Fibroblast of peridontal ligament (primary cell): Measurements from ENCODE around the gene RCAN1.
"Not testable (repeated sequence)": the region's sequence is repeated elsewhere in the genome, so short reads cannot be mapped to it uniquely, and the experiment has no call there.

Source experiments
- DNase-seq: peaks from one replicate; pipeline ENCODE4 v3.0.0-alpha.2; 2010; ENCODE audit errors: extremely low read depth

Gene RCAN1

GRCh38 chr21:34517491-34518245, 97.2 kb downstream of the RCAN1 start:
- DNase-seq: no peak

- no peak for DNase-seq
Observed at GRCh38 chr21:34517039-34517438, 97.9 kb downstream of the RCAN1 start.

- DNase-seq: no peak
Observed at GRCh38 chr21:34514576-34515115, 100.3 kb downstream of the RCAN1 start.

GRCh38 chr21:34513129-34513675, 101.7 kb downstream of the RCAN1 start:
- DNase-seq: no peak

- DNase-seq: no peak
Observed at GRCh38 chr21:34511787-34512455, 103.0 kb downstream of the RCAN1 start, which contains the start of gene KCNE1. Gene KCNE1 (minus strand): TSS chr21:34512210. CDS start chr21:34449634, 62,576 bp downstream.

GRCh38 chr21:34511181-34511580, 103.7 kb downstream of the RCAN1 start:
- DNase-seq: no peak

GRCh38 chr21:34510148-34511142, 104.5 kb downstream of the RCAN1 start:
- DNase-seq: peak; percentile 75

- no peak for DNase-seq
Observed at GRCh38 chr21:34509151-34509550, 105.8 kb downstream of the RCAN1 start.

GRCh38 chr21:34504595-34504994, 110.3 kb downstream of the RCAN1 start:
- no peak for DNase-seq

- no peak for DNase-seq
Observed at GRCh38 chr21:34502480-34503106, 112.3 kb downstream of the RCAN1 start.

GRCh38 chr21:34501716-34502115, 113.2 kb downstream of the RCAN1 start:
- no peak for DNase-seq

- DNase-seq: no peak
Observed at GRCh38 chr21:34500191-34500590, 114.7 kb downstream of the RCAN1 start.

GRCh38 chr21:34499116-34499515, 115.8 kb downstream of the RCAN1 start:
- no peak for DNase-seq

- no peak for DNase-seq
Observed at GRCh38 chr21:34498623-34499022, 116.3 kb downstream of the RCAN1 start.

GRCh38 chr21:34483854-34484253, 131.1 kb downstream of the RCAN1 start:
- not testable (repeated sequence) for DNase-seq

GRCh38 chr21:34483435-34483834, 131.5 kb downstream of the RCAN1 start:
- not testable (repeated sequence) for DNase-seq

GRCh38 chr21:34467333-34467732, 147.6 kb downstream of the RCAN1 start:
- DNase-seq: not testable (repeated sequence)
